ENCODE results near the gene INF2.

INF2 gene

GRCh38 chr14:104698688-104699425 lies 9.4 kb downstream of the INF2 start:
- Histone ChIP-seq H3F3A (ENCODE audit: insufficient read depth, low read length) (no peaks in the 10 kb centered on the region), H3K79me2 (ENCODE audit: low read length) (no peaks in the 10 kb centered on the region), H3K4me2 (ENCODE audit: low read depth, low read length) (no peak overlapping the region), H3K9ac (ENCODE audit: low read length) (no peak overlapping the region), H4K20me1 (ENCODE audit: insufficient read depth, low read length) (no peaks in the 10 kb centered on the region), H3K4me1 (ENCODE audit: low read length) (no peaks in the 10 kb centered on the region), H3K27ac (ENCODE audit: low read length) (no peak overlapping the region), H3K4me3 (ENCODE audit: low read length) (no peak overlapping the region), H3K36me3 (replicated peaks; ENCODE audit: insufficient read depth, low read length) (no peaks in the 10 kb centered on the region), H3K9me3 (replicated peaks; ENCODE audit: insufficient read depth, low read length) (no peaks in the 10 kb centered on the region), H2AFZ (ENCODE audit: low read length) (no peak overlapping the region), H3K9me2 (replicated peaks; ENCODE audit: insufficient read depth, low read length) (no peaks in the 10 kb centered on the region), H3K27me3 (replicated peaks; ENCODE audit: insufficient read depth, low read length) (no peaks in the 10 kb centered on the region)
- no peak for DNase-seq
- TF ChIP-seq EZH2phosphoT487 (IDR thresholded peaks at IDR 0.05; ENCODE audit: low read length) (no peak), CTCF (IDR thresholded peaks at IDR 0.05; ENCODE audit: low read length) (no peak), EZH2 (optimal IDR thresholded peaks at IDR 0.05; ENCODE audit: low read depth, low read length) (no peak)

GRCh38 chr14:104699426-104699748 lies 10.0 kb downstream of the INF2 start:
- H3K36me3 ChIP-seq (replicated peaks; ENCODE audit: insufficient read depth, low read length): no peaks in the 10 kb centered on the region
- H3K4me1 ChIP-seq (ENCODE audit: low read length): no peaks in the 10 kb centered on the region
- H3K4me2 ChIP-seq (ENCODE audit: low read depth, low read length): no peak overlapping the region
- H2AFZ ChIP-seq (ENCODE audit: low read length): no peak overlapping the region
- H3K27me3 ChIP-seq (replicated peaks; ENCODE audit: insufficient read depth, low read length): no peaks in the 10 kb centered on the region
- no peak overlapping the region for H3K27ac ChIP-seq (ENCODE audit: low read length)
- no peaks in the 10 kb centered on the region for H4K20me1 ChIP-seq (ENCODE audit: insufficient read depth, low read length)
- no peak for DNase-seq
- H3K4me3 ChIP-seq (ENCODE audit: low read length): no peak overlapping the region
- H3K79me2 ChIP-seq (ENCODE audit: low read length): no peaks in the 10 kb centered on the region
- TF ChIP-seq CTCF (IDR thresholded peaks at IDR 0.05; ENCODE audit: low read length) (no peak), EZH2phosphoT487 (IDR thresholded peaks at IDR 0.05; ENCODE audit: low read length) (no peak), EZH2 (optimal IDR thresholded peaks at IDR 0.05; ENCODE audit: low read depth, low read length) (no peak)
- no peaks in the 10 kb centered on the region for H3F3A ChIP-seq (ENCODE audit: insufficient read depth, low read length)
- H3K9me3 ChIP-seq (replicated peaks; ENCODE audit: insufficient read depth, low read length): no peaks in the 10 kb centered on the region
- H3K9ac ChIP-seq (ENCODE audit: low read length): no peak overlapping the region
- no peaks in the 10 kb centered on the region for H3K9me2 ChIP-seq (replicated peaks; ENCODE audit: insufficient read depth, low read length)

GRCh38 chr14:104700225-104700651 lies 10.8 kb downstream of the INF2 start:
- Histone ChIP-seq H3K9me3 (replicated peaks; ENCODE audit: insufficient read depth, low read length) (no peaks in the 10 kb centered on the region), H3K9ac (ENCODE audit: low read length) (no peak overlapping the region), H3F3A (ENCODE audit: insufficient read depth, low read length) (no peaks in the 10 kb centered on the region), H3K4me3 (ENCODE audit: low read length) (no peak overlapping the region), H3K79me2 (ENCODE audit: low read length) (no peaks in the 10 kb centered on the region), H3K9me2 (replicated peaks; ENCODE audit: insufficient read depth, low read length) (no peaks in the 10 kb centered on the region), H2AFZ (ENCODE audit: low read length) (no peak overlapping the region), H3K4me1 (ENCODE audit: low read length) (no peaks in the 10 kb centered on the region), H3K27ac (ENCODE audit: low read length) (no peak overlapping the region), H3K4me2 (ENCODE audit: low read depth, low read length) (no peak overlapping the region), H4K20me1 (ENCODE audit: insufficient read depth, low read length) (no peaks in the 10 kb centered on the region), H3K27me3 (replicated peaks; ENCODE audit: insufficient read depth, low read length) (no peaks in the 10 kb centered on the region), H3K36me3 (replicated peaks; ENCODE audit: insufficient read depth, low read length) (no peaks in the 10 kb centered on the region)
- TF ChIP-seq EZH2 (optimal IDR thresholded peaks at IDR 0.05; ENCODE audit: low read depth, low read length) (no peak), CTCF (IDR thresholded peaks at IDR 0.05; ENCODE audit: low read length) (no peak), EZH2phosphoT487 (IDR thresholded peaks at IDR 0.05; ENCODE audit: low read length) (no peak)
- DNase-seq: no peak

All from MM.1S (cell line).